HG03135 (cell line): ENCODE results near the gene GALNT13.

Experiments used
- ATAC-seq: cut with Tn5 transposase; IDR thresholded peaks from one replicate; pipeline ENCODE4 v1.9.1; 2021; ENCODE audit warnings: mild to moderate bottlenecking, moderate library complexity; ENCODE audit not compliant: unreplicated experiment

The GALNT13 gene

DNA sequence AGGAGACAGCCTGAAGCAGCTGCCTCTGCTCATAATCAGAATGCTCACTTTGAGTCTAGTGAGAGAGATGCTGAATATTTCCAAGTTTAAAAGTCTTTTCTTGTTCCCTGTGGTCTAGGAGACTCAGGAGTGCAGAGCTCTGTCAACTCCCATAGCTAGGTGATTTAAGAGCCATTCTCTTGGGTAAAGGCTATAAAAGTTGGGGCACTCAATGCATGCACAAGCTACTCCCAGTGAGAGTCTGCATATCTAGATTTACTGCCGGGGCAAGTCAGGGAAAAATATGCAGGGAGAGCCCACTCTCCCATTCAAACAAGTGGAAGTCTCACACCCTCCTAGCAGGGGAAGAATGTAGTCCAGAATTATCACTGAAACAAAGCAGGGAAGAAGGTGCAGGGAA is 418.1 kb downstream of the GALNT13 start:
- ATAC-seq: no peak

DNA sequence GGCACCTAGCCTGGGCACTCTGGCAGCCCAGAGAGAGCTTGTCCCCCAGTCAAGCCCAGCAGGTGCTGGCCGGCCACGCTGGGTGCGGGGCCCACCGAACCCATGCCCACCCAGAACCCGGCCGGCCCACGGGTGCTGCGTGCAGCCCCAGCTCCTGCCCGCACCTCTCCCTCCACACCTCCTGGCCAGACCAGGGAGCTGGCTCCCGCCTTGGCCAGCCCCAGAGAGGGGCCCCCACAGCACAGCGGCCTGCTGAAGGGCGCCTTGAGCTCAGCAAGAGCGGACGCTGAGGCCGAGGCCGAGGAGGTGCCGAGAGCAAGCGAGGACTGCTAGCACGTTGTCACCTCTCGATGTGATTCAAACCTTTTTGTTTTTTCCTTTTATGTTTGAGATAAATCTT is 419.8 kb downstream of the GALNT13 start:
- ATAC-seq: no peak

DNA sequence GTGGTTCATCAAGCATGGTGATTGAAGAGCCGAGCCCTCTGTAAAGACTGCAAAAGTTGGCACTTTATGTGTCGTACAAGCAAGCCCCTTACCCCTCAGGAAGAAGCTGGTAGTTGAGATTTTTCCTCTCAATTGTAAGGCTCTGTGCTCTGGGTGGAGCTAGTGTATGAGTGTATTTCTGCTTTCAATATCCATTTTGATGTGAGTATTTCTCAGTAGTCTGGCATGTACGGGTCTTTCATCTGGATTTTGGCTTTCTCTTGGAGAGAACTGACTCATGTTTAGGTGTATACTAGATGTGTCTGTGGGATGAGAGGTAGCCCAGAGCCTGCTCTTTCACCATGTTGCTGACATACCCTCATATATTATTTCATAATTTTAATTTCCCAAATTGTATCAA is 420.2 kb downstream of the GALNT13 start:
- no peak for ATAC-seq

DNA sequence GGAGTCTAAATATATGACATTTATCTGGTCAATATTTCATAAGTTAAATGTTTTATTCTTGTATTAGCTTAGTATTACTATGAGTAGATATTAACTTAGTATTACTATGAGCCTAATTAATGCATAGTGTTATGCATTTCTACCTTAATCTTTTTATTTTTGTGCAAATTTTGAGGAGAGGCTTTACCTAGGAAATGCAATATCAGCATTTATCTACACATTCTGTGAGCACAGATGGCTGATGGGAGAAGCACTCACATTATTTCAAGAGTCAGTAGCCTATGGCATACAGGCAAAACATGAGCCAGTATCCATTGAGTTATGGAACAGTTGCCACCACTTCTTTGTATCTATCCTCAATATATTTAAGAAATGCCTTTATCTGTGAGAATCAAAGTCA is 422.1 kb downstream of the GALNT13 start:
- no peak for ATAC-seq

DNA sequence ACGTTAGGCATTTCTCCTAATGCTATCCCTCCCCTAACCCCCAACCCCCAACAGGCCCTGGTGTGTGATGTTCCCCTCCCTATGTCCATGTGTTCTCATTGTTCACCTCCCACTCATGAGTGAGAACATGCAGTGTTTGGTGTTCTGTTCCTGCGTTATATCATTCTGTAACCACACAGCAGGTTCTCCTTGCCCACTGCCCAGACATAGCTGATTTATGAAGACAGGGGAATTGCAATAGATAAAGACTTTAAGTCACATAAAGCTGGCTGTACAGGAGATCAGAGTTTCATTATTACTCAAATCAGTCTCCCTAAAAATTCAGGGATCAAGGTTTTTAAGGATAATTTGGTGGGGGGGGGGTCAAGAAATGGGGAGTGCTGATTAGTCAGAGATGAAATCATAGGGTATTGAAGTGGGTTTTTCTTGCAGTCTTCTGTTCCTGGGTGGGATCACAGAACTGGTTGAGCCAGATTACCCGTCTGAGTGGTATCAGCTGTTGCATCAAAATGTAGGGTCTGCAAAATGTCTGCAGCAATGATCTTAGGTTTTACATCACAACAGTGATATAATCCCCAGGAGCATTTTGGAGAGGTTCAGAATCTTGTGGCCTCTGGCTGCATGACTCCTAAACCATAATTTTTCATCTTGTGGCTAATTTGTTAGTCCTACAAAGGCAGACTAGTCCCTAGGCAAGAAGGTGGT is 434.7 kb downstream of the GALNT13 start:
- no peak for ATAC-seq

DNA sequence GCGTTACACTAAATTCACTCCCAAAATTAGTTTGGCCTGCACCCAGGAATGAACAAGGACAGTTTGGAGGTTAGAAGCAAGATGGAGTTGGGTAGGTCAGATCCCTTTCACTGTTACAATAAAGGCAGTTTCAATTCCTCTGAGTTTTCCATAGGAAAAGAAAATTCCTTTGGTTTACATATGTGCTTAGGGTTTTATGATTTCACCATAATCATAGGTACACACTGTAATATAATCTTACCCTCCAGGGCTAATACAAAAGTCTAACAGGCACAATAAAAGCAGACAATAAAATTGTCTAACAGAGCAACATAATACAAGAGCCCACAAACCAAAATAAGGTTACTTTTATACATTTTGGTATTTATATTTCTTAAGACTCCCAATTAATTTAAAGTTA is 435.3 kb downstream of the GALNT13 start:
- ATAC-seq: no peak

DNA sequence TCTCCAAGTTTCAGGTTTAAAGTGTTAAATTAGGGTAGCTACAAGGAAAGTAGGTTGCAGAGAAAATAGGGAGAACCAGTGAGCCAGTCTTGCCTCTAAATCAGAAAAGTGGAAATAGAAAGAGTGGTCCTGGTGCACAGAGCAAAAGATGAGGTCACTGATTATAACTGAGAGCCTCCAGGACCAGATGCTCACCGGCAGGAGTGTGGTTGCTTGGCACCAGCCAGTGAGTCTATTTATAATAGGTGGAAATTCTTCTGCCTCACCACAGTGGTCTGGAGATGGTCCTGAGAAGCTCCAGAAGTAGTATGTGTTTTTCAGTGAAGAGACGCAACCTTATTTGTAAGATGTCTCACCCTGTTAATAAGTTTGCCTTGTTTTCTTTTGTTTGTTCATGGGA is 452.9 kb downstream of the GALNT13 start:
- no peak for ATAC-seq

DNA sequence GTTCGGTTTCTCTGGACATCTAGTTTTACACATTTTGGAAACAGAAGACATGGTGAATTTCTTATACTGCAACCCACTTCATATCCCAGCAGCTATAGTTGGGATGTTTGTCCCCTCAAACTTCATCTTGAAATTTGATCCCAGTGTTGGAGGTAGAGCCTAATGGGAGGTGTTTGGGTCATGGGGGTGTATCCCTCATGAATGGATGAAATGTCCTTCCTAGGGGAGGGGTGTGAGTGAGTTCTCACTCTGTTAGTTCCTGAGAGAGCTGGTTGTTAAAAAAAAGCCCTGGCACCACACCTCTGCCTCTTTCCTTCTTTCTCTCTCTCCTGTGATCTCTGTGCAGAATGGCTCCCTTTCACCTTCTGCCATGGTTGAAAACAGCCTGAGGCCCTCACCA is 457.8 kb downstream of the GALNT13 start:
- no peak for ATAC-seq

DNA sequence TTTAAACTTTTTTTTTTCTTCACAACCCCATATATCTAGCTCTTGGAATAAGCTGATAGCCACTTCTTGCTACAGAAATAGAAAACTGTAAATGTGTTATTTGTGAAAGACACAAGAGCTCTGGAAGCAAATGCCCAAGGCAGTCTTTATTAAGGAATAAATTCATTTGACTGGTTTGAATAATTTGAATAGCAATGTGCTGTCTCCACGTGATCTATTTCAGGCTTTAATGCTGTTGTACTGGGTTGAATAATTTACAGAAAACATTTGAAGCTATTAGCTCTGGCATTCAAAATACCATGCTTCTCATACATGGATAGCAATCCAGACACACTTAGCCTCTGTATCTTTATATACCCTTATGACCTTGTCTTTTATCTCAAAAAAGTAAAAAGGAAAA is 460.1 kb downstream of the GALNT13 start:
- no peak for ATAC-seq

DNA sequence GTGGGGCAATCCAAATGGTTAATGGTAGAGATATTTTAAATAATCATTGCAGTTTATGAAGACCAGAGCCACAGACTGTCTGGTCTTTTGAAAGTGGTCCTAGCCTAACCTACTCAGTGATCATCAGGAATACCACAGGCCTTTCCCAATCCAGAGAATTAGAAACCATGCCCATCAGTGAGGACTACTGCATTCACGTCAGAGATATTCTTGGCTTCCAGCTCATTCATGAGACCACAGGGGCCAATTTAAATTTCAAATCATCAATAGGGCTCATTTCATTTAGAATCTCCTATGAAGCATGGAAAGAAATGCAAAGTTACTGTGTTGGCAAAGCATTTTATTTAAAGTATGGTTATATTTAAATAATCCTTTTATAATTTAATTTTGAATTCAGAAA is 464.5 kb downstream of the GALNT13 start:
- no peak for ATAC-seq

DNA sequence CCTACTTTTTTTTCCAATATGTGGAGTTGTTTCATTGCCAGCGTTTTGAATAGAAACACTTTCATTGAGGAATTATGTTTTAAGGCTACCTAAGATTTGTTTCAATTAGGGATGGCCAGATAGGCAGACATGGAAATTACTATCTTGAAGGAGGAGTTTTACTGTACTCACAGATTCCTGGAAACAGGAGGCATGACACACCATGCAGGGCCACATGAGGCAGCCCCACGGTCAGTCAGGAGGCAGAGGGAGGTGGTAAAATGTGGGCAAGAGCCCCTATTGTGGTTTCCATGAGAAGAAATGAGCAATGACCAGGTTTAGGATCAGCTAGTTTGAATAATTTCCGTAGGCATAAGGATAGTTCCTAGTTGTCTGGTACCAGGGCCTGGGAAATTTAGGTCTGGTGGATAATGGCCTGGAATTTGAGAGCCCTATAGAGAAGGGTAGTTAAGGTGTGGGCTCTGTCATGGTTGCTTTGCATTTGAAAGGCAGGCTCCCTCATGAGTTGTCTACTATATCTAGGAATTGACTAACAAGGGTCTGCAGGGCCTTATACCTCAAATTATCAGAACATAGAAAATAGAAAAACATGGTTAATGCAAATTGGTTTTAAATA is 466.7 kb downstream of the GALNT13 start:
- no peak for ATAC-seq

DNA sequence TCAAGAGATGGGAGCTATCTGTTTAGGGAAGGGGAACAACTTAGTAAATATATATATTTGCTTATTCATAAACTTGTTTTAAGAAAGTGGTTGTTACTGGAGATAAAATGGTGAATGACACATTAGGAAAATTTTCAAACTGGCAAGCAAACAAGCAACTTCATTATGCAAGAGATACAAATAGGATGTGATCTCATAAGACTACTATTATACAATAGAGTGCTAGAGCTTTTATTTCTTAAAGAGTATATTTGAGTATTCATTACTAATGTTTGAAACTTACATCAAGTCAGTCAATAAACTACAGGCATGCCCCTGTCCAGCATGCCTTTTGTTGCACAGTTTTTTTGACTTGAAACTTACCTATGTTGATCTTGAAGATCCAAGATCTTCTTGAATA is 471.6 kb downstream of the GALNT13 start:
- ATAC-seq: no peak

DNA sequence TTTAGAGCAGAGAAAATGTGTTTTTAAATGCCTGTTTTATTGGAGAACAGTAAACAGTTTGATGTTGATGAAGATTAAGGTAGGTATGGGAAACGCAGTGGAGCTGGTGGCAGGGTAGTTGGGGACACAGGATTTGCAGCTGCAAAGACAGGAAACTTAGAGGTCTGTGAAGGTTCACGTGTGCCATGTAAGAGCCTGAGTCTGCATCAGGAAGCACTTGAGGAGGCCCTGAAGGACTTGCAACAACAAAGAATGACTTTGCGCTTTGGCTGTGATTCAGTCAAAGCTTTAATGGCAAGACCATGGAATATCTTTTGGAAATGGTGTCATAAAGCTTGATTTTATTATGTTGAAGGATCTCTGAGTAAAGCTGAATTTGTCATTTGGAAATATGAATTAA is 479.2 kb downstream of the GALNT13 start:
- no peak for ATAC-seq

DNA sequence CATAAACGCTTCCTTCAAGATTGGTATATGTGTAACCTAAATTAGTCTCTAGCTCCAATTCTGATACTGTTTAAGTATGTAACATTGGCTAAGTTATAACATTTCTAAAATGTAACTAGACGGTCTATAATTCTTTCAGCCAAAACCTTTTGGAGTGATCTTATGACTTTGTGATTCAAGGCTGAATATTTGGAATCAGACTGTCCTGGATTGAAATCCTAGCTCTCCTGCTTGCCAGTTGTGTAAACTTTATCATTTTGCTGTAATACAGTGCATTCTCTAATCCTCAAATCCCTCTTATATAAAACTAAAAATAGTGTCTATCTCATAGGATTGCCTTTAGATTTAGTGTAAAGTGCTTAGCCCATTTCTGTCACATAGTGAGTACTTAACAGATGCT is 489.6 kb downstream of the GALNT13 start:
- no peak for ATAC-seq

DNA sequence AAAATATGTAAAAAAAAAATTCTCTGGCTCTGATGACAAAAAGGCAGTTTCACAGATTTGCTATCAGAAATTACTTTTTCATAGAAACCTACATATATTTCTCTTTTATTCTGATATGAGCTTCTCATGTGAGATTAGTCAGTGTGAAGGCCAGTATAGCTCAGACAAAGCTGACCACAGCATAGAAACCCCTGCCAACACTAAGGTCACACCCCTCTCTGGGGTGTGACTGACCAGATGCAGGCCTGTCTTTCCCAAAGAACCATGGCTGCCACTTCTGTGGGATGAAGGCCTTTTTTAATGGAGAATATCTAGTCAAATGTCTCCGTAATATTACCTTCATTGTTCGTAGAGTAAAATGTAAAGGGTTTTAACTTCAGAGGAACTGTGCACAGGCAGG is 496.4 kb downstream of the GALNT13 start:
- no peak for ATAC-seq

DNA sequence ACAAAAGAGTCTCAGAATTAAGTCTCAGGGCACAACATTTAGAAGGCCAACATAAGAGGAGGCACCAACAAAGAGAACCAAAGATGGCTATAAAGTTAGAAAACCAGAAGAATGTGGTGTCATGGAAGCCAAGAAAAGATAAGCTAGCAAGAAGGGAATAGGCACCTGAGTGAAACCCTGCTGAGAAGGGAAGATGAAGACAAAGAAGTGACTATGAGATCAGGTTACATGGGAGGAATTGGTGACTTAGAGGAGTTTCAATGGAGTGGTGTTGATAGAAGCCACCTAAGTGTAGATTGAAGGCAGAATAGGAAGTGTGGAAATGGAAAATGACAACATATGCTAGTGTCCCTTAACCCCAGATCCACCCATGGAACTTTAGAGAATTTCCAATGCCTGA is 499.2 kb downstream of the GALNT13 start:
- no peak for ATAC-seq

DNA sequence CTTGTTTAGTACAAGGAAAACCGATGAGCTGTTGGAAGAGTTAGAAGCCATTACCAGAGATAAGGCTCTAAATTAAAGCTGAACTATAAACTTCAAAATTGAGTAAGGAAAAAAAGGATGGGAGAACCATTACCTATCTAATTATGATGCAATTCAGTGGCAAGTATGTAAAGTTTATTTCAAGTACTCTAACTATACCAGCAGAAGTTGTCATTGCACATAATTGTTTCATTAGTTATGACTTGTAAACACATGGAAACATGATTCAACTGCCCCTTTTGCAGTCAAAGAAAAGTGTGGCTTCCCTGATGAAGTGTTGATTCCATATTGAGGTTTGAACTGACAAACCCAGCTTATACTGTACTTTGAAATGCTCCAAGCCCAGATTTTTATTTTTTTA is 502.7 kb downstream of the GALNT13 start:
- ATAC-seq: no peak

DNA sequence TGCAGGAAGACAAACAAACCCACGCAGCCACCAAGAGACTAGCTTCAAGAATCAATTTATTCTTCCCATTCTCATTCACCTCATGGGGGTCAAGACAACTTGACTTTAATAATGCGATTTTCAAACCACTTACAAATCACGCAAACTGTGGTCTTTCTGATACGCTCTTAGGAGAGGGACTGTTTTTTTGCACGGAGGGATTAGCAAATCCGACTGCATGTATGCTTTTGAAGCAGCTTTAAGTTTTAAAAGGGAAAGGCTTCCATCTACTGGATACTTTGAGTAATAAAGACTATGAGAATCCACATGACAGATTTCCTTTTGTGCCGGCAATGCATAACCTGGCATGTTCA is 503.8 kb downstream of the GALNT13 start:
- ATAC-seq: no peak

DNA sequence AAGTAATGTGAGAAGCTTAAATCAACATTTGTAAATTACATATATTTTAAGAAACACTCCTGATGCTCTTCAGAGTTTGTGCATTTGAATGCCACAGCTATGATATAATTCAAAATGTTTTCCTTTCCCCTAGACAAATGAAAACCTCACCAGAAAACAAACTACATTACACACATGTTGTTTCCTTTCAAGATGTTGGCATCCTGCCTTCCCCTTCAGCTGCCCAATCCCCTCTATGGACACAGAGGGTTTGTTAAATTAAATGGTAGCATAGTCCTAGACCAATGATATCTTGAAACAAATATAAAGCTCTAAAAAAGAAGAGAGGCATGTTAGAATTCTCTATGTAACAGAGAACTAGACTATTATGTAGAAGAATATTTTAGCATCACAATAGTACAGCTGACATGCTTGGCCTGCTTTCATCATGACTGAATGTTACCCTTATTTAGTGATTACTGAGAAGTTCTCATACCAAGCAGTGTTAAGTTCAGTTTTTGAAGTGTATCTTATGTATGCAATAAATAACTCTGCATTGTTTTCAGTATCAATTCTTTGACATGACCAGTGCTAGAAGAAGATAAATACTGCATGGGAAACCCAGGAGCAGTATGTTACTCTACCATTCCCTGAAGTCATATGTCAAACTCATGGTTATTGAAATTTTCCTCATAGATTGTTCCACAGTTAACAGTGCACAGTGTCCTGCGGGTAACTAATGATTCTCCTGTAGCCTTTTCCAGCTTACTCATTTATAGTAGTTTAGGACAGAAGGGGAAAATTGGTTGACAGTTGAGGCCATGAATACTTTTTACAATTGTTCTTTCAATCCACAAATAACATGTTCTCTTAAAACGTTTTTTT is 510.4 kb downstream of the GALNT13 start:
- ATAC-seq: no peak

DNA sequence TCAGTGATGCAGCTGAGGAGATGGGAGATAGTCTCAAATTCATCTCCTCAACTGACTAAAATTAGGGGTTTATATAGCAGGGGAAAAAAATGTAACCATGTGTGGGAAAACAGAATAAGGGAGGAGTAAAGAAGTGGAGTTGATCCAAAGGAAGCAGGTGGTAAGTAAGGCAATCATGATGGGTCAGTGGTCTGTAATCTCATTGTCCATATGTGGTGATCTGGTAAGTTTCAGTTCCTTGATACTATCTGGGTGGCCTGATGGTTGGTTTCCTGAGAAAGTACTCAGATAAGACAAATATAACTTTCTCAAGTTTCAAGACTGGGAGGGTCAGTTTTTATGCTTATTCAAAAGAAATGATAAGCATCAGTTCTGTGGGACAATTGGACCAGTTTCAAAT is 514.5 kb downstream of the GALNT13 start:
- ATAC-seq: no peak

DNA sequence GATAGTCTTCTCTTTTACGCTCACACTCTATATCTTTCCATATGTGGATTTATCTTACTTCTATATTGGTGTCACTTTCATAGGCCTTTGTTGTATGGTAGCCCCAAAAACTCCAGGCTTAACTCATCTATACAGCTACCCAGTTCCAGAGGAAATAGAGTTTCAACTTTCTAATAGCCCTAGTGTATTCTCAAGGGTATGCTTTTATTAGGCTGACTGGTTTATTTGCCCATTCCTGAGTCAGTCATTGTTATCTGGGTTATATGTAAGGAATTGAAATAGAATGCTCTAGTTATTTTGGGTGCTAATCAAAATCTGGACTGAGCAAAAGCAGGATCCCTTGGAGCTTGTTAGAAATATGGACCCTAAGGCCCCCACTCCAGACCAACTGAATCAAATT is 519.3 kb downstream of the GALNT13 start:
- ATAC-seq: no peak

DNA sequence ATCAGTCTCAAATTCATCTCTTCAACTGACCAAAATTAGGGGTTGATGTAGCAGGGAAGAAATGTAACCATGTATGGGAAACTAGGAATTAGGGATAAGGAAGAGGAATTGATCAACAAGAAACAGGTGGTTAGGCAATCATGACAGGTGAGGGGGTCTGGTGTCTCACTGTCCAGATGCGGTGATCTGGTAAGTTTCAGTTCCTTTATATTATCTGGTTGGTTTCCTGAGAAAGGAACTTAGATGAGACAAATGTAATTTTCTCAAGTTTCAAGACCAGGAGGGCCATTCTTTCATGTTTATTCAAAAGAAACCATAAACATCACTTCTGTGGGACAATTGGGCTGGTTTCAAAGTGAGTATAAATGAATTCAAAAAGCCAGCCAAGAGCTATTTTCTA is 520.5 kb downstream of the GALNT13 start:
- peak; percentile 93 for ATAC-seq
